H1 (cell line): ENCODE results near the gene UBE2E3. TPM values are rescaled to one million over a fixed set of nuclear protein-coding genes. Genes with fewer than 3 reads are reported as not detected.
A peak's percentile ranks its signal among the peaks of the same experiment; 100 is the strongest.

ENCODE experiments used
- CTCF ChIA-PET: fragments of 300-600 bp; sonication (Branson Sonifier 250); formaldehyde crosslinking; loops from one replicate; lab custom pipeline; 2021; ENCODE audit not compliant: partially characterized antibody; lab: Charles Lee
- POLR2A ChIA-PET: fragments of 300-600 bp; sonication (Branson Sonifier 250); formaldehyde crosslinking; loops from one replicate; lab custom pipeline; 2021; ENCODE audit warnings: inconsistent platforms; ENCODE audit not compliant: partially characterized antibody; lab: Charles Lee
- DNase-seq, 2 experiments: peaks; one replicate each; pipeline versions ENCODE4 v3.0.0 to v3.0.0-alpha.2; 2010 to 2022; ENCODE audit warnings: low spot score in 2 of 2, low read depth in 1 of 2, mixed read lengths in 1 of 2
- FAIRE-seq: peaks from 2 replicates; lab custom pipeline; 2011; peaks lifted over from hg19 to GRCh38; lab: Jason Lieb, UNC
- H2AFZ ChIP-seq: 2 replicates; pipeline ENCODE4 v1.8.1; 2012; ENCODE audit warnings: low read length, inconsistent platforms
- H2AK5ac ChIP-seq: 2 replicates; pipeline ENCODE4 v1.6.1; 2013; ENCODE audit warnings: low read depth, low read length
- H2BK120ac ChIP-seq: replicated peaks from 2 replicates; pipeline ENCODE3; 2013; ENCODE audit warnings: low read depth, low read length, inconsistent platforms
- H2BK12ac ChIP-seq: 2 replicates; pipeline ENCODE4 v1.6.1; 2013; ENCODE audit warnings: low read depth, low read length
- H2BK15ac ChIP-seq: 2 replicates; pipeline ENCODE4 v1.6.1; 2013; ENCODE audit warnings: low read length
- H2BK20ac ChIP-seq: 2 replicates; pipeline ENCODE4 v1.6.1; 2013; ENCODE audit warnings: low read length
- H2BK5ac ChIP-seq: 2 replicates; pipeline ENCODE4 v1.6.1; 2013; ENCODE audit warnings: low read depth, low read length
- H3K14ac ChIP-seq: 2 replicates; pipeline ENCODE4 v1.6.1; 2013; ENCODE audit warnings: inconsistent platforms; ENCODE audit not compliant: insufficient read length
- H3K18ac ChIP-seq: 2 replicates; pipeline ENCODE4 v1.6.1; 2013; ENCODE audit warnings: low read length; ENCODE audit errors: extremely low read depth
- H3K23ac ChIP-seq: 2 replicates; pipeline ENCODE4 v1.6.1; 2013; ENCODE audit warnings: inconsistent platforms; ENCODE audit not compliant: insufficient read length
- H3K23me2 ChIP-seq: 2 replicates; pipeline ENCODE4 v1.6.1; 2013; ENCODE audit warnings: low read depth, low read length
- H3K27ac ChIP-seq: 2 replicates; pipeline ENCODE4 v1.6.1; 2011; ENCODE audit warnings: low read depth, low read length, inconsistent platforms
- H3K27me3 ChIP-seq, 4 experiments: replicated peaks in 1 of 4; 1 replicate in 1 of 4; 2 replicates in 3 of 4; pipeline versions ENCODE4 v1.6.1 to v1.8.1; 2011 to 2013; ENCODE audit warnings: low read length in 3 of 4, mild to moderate bottlenecking in 3 of 4, inconsistent platforms in 2 of 4, mixed read lengths in 2 of 4, moderate library complexity in 1 of 4; ENCODE audit not compliant: control insufficient read depth in 3 of 4, insufficient read depth in 3 of 4; ENCODE audit errors: extremely low read depth in 1 of 4
- H3K36me3 ChIP-seq, 4 experiments: 2 replicates each; pipeline versions ENCODE4 v1.6.1 to v1.8.1; 2011 to 2013; ENCODE audit warnings: mild to moderate bottlenecking in 4 of 4, low read length in 3 of 4, moderate library complexity in 2 of 4, control low read depth in 1 of 4, inconsistent platforms in 1 of 4; ENCODE audit not compliant: insufficient read depth in 4 of 4, control insufficient read depth in 2 of 4
- H3K4ac ChIP-seq: replicated peaks from 2 replicates; pipeline ENCODE3; 2013; ENCODE audit warnings: low read length, low read depth, mixed read lengths, inconsistent platforms; ENCODE audit not compliant: insufficient read length
- H3K4me1 ChIP-seq, 4 experiments: replicated peaks in 1 of 4; 1 replicate in 1 of 4; 2 replicates in 3 of 4; pipeline versions ENCODE4 v1.6.1 to v1.8.1; 2011 to 2013; ENCODE audit warnings: low read length in 3 of 4, inconsistent platforms in 2 of 4, mixed read lengths in 1 of 4; ENCODE audit not compliant: insufficient read depth in 4 of 4, control insufficient read depth in 3 of 4
- H3K4me2 ChIP-seq, 2 experiments: 2 replicates each; pipeline versions ENCODE4 v1.6.1 to v1.8.1; 2011 to 2013; ENCODE audit warnings: low read depth in 2 of 2, low read length in 2 of 2, control low read depth in 1 of 2, inconsistent platforms in 1 of 2, mild to moderate bottlenecking in 1 of 2; ENCODE audit not compliant: insufficient read depth in 1 of 2
- H3K4me3 ChIP-seq, 4 experiments: fragments of 200-600, 300-600 bp in 1 of 4; sonication (generic), shearing (Covaris generic), sonication (Bioruptor Twin) in 1 of 4; 2 replicates each; pipeline versions ENCODE4 v1.5.1 to v1.8.1; 2011 to 2016; ENCODE audit warnings: low read length in 4 of 4, low read depth in 3 of 4, control low read depth in 2 of 4, inconsistent platforms in 2 of 4, mild to moderate bottlenecking in 2 of 4, mixed read lengths in 1 of 4, moderate library complexity in 1 of 4; ENCODE audit not compliant: insufficient read depth in 2 of 4; ENCODE audit errors: extremely low read depth in 1 of 4
- H3K56ac ChIP-seq: replicated peaks from 2 replicates; pipeline ENCODE3; 2013; ENCODE audit warnings: low read depth, mild to moderate bottlenecking, mixed read lengths, low read length, inconsistent platforms; ENCODE audit not compliant: insufficient read length
- H3K79me1 ChIP-seq: 2 replicates; pipeline ENCODE4 v1.6.1; 2013; ENCODE audit warnings: low read depth, low read length, control low read depth
- H3K79me2 ChIP-seq, 2 experiments: 2 replicates each; pipeline versions ENCODE4 v1.6.1 to v1.8.1; 2012 to 2013; ENCODE audit warnings: low read length in 2 of 2, mild to moderate bottlenecking in 2 of 2, inconsistent platforms in 1 of 2; ENCODE audit not compliant: insufficient read depth in 2 of 2, control insufficient read depth in 1 of 2
- H3K9ac ChIP-seq, 4 experiments: replicated peaks in 1 of 4; 1 replicate in 1 of 4; 2 replicates in 3 of 4; pipeline versions ENCODE4 v1.6.1 to v1.8.1; 2011 to 2013; ENCODE audit warnings: low read depth in 3 of 4, low read length in 3 of 4, control low read depth in 2 of 4, mild to moderate bottlenecking in 2 of 4, moderate library complexity in 2 of 4, inconsistent platforms in 1 of 4; ENCODE audit errors: extremely low read depth in 1 of 4
- H3K9me3 ChIP-seq, 2 experiments: 2 replicates each; pipeline versions ENCODE4 v1.6.1 to v1.8.1; 2012 to 2013; ENCODE audit warnings: mild to moderate bottlenecking in 2 of 2, moderate library complexity in 2 of 2, control low read depth in 1 of 2, inconsistent platforms in 1 of 2, low read depth in 1 of 2, low read length in 1 of 2, mixed read lengths in 1 of 2; ENCODE audit not compliant: insufficient read depth in 2 of 2
- H4K20me1 ChIP-seq, 2 experiments: replicated peaks in 1 of 2; 2 replicates each; pipeline versions ENCODE3 to v1.8.1; 2011 to 2013; ENCODE audit warnings: inconsistent platforms in 2 of 2, low read length in 2 of 2, mild to moderate bottlenecking in 1 of 2; ENCODE audit not compliant: insufficient read depth in 2 of 2, control insufficient read depth in 1 of 2
- H4K5ac ChIP-seq: 2 replicates; pipeline ENCODE4 v1.6.1; 2013; ENCODE audit warnings: low read length, low read depth, mixed read lengths, inconsistent platforms; ENCODE audit not compliant: insufficient read length
- H4K8ac ChIP-seq: 2 replicates; pipeline ENCODE4 v1.8.0; 2013; ENCODE audit warnings: mild to moderate bottlenecking, moderate library complexity, low read length, inconsistent platforms; ENCODE audit not compliant: insufficient read depth; ENCODE audit errors: extremely low read depth
- H4K91ac ChIP-seq: replicated peaks from 2 replicates; pipeline ENCODE3; 2013; ENCODE audit warnings: low read length, mixed read lengths, inconsistent platforms; ENCODE audit not compliant: insufficient read length
- CTCF ChIP-seq, 3 experiments: IDR thresholded peaks; 1 replicate in 2 of 3; 2 replicates in 1 of 3; pipeline versions ENCODE4 v1.5.1 to v1.6.1; 2011; ENCODE audit warnings: low read length in 3 of 3, mild to moderate bottlenecking in 3 of 3, inconsistent platforms in 2 of 3, low read depth in 1 of 3, moderate library complexity in 1 of 3; ENCODE audit not compliant: insufficient read depth in 1 of 3; ENCODE audit errors: control extremely low read depth in 1 of 3
- RAD21 ChIP-seq, 2 experiments: IDR thresholded peaks in 1 of 2; conservative IDR thresholded peaks in 1 of 2; 2 replicates each; pipeline ENCODE4 v1.6.1; 2011; ENCODE audit warnings: low read depth in 2 of 2, low read length in 2 of 2, improper control_type of control experiment in 1 of 2, inconsistent platforms in 1 of 2, mild to moderate bottlenecking in 1 of 2, moderate library complexity in 1 of 2
- SP4 ChIP-seq: IDR thresholded peaks from 2 replicates; pipeline ENCODE4 v1.6.1; 2012; ENCODE audit warnings: low read length, inconsistent platforms
- WGBS, 2 experiments: shearing (Covaris generic) in 1 of 2; methylation state at CpG; one replicate each; pipeline versions ENCODE4 v1.1.6 to v1.1.7; 2013 to 2015; ENCODE audit warnings: low lambda C conversion rate in 2 of 2, mixed read lengths in 2 of 2, inconsistent platforms in 1 of 2, low coverage in 1 of 2, missing lambda C conversion rate in 1 of 2; ENCODE audit not compliant: insufficient replicate concordance in 2 of 2, insufficient coverage in 1 of 2, insufficient read length in 1 of 2; ENCODE audit errors: extremely low coverage in 1 of 2, missing lambda C conversion rate in 1 of 2; 5-methylcytosine and 5-hydroxymethylcytosine counted together
- polyA plus RNA-seq, 7 experiments: library from polyadenylated mRNA; depleted of rRNA in 3 of 7; stranded (reverse) in 5 of 7; unstranded in 2 of 7; fragments of >200 nt in 5 of 7; fragments of 200-250 nt in 2 of 7; gene quantifications; 1 replicate in 5 of 7; 2 replicates in 1 of 7; 4 replicates in 1 of 7; pipeline versions ENCODE4 v1.2.1 to v1.2.3, GENCODE V29; 2011 to 2013; ENCODE audit warnings: missing spikeins in 2 of 7, mixed read lengths in 2 of 7
- total RNA-seq: library from RNA; stranded (reverse); fragmentation: NEBNext Ultra II Directional; extraction: Animal tissue kit (Norgen Biotek cat#: 25700); gene quantifications from 2 replicates; pipeline ENCODE4 v1.2.1, GENCODE V29; 2021

UBE2E3 gene
- total and polyA plus RNA-seq, 2 of the 8 experiments (the other 6 are each of a cell fraction or from before 2014, with no cell fraction given), result 106 to 132 TPM

GRCh38 chr2:181077128-181077709 lies 96.8 kb downstream of the UBE2E3 start:
- no peak overlapping the region for H2BK15ac ChIP-seq
- H2BK12ac ChIP-seq, result no peak overlapping the region
- H2BK120ac ChIP-seq, result no peak overlapping the region
- H3K23ac ChIP-seq, result no peak overlapping the region
- H3K14ac ChIP-seq, result no peak overlapping the region
- no peak overlapping the region for H3K4ac ChIP-seq
- TF ChIP-seq SP4 (no peak), RAD21 (IDR thresholded peaks at IDR 0.05 in 1 of 2, conservative IDR thresholded peaks at IDR 0.05 in 1 of 2; ENCODE audit: low read depth in 2 of 2, low read length in 2 of 2) (peak; percentile 73 to 78), CTCF (IDR thresholded peaks at IDR 0.05; ENCODE audit: control extremely low read depth in 1 of 3, insufficient read depth in 1 of 3, low read depth in 1 of 3, low read length in 3 of 3) (peak in 2 of 3 experiments; percentile 53 to 61; a peak in 2 of 4 replicates)
- H2BK20ac ChIP-seq, result no peak overlapping the region
- no peak overlapping the region for H3K18ac ChIP-seq
- no peaks in the 10 kb centered on the region for H3K9me3 ChIP-seq
- H3K27ac ChIP-seq, result no peak overlapping the region
- no peak overlapping the region for H4K91ac ChIP-seq
- no peak overlapping the region for H2AFZ ChIP-seq
- no peaks in the 10 kb centered on the region for H3K23me2 ChIP-seq
- no peak overlapping the region for H3K4me3 ChIP-seq
- DNase-seq, result no peak
- H3K27me3 ChIP-seq, result no peaks in the 10 kb centered on the region
- no peaks in the 10 kb centered on the region for H3K36me3 ChIP-seq
- H2AK5ac ChIP-seq, result no peak overlapping the region
- H3K79me1 ChIP-seq, result no peaks in the 10 kb centered on the region
- CTCF ChIA-PET, result interaction anchor here (0.7 to 1.0 kb wide), 3 partner anchors 10 to 383 kb away, joined by 3 read pairs; no protein-coding TSS in a partner anchor
- no peak overlapping the region for H3K4me2 ChIP-seq
- H3K9ac ChIP-seq, result no peak overlapping the region
- no peaks in the 10 kb centered on the region for H4K20me1 ChIP-seq
- no peak overlapping the region for H3K56ac ChIP-seq
- POLR2A ChIA-PET, result no interaction called here
- peak; percentile 93 for FAIRE-seq
- no peak overlapping the region for H2BK5ac ChIP-seq
- no peak overlapping the region for H4K8ac ChIP-seq
- H4K5ac ChIP-seq, result no peak overlapping the region
- H3K79me2 ChIP-seq, result no peaks in the 10 kb centered on the region
- no peaks in the 10 kb centered on the region for H3K4me1 ChIP-seq
- 61% methylated on average over 4 of the region's 4 CpGs; no CpG with 5 or more reads in 1 of the 2 experiments for WGBS, 2 experiments
